ENCODE results near the gene CRIP2. TPM values are rescaled to one million over a fixed set of nuclear protein-coding genes. Genes with fewer than 3 reads are reported as not detected.

CRIP2 gene
- total and polyA plus RNA-seq, 2 of the 13 experiments (the other 11 are each of a cell fraction or from before 2014, with no cell fraction given) = 31.6 to 37.9 TPM

GRCh38 chr14:105490572-105491365 is 16.1 kb downstream of the CRIP2 start, which contains the start of gene TEDC1 (continued):
- TF ChIP-seq, protein P1, sequence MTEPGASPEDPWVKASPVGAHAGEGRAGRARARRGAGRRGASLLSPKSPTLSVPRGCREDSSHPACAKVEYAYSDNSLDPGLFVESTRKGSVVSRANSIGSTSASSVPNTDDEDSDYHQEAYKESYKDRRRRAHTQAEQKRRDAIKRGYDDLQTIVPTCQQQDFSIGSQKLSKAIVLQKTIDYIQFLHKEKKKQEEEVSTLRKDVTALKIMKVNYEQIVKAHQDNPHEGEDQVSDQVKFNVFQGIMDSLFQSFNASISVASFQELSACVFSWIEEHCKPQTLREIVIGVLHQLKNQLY (CRISPR knock-in tag; IDR thresholded peaks at IDR 0.05) = 0 out of 2 replicates have a peak, but pooled peaks have one; percentile 19
- TF ChIP-seq SALL1 (CRISPR knock-in tag; IDR thresholded peaks at IDR 0.05) (peak; percentile 75), MEIS2 (CRISPR knock-in tag; IDR thresholded peaks at IDR 0.05) (peak; percentile 29; the same call in 1 of the 2 replicates), STAG1 (CRISPR knock-in tag; IDR thresholded peaks at IDR 0.05) (peak; percentile 63), KAT8 (CRISPR knock-in tag; IDR thresholded peaks at IDR 0.05) (peak; percentile 91), ARID2 (CRISPR knock-in tag; IDR thresholded peaks at IDR 0.05; ENCODE audit: borderline replicate concordance) (peak; percentile 48; the same call in 1 of the 2 replicates), ZNF138 (CRISPR knock-in tag; IDR thresholded peaks at IDR 0.05; ENCODE audit: low read depth) (0 out of 2 replicates have a peak, but pooled peaks have one; percentile 30), BCL3 (CRISPR knock-in tag; IDR thresholded peaks at IDR 0.05) (peak; percentile 13), MED1 (CRISPR knock-in tag; IDR thresholded peaks at IDR 0.05) (peak; percentile 68), PHF5A (CRISPR knock-in tag; IDR thresholded peaks at IDR 0.05; ENCODE audit: low read depth, unreplicated experiment) (no peak), ZBTB38 (CRISPR knock-in tag; IDR thresholded peaks at IDR 0.05) (peak; percentile 69; the same call in 1 of the 2 replicates), HIVEP1 (CRISPR knock-in tag; IDR thresholded peaks at IDR 0.05) (0 out of 2 replicates have a peak, but pooled peaks have one; percentile 54), ZSCAN21 (CRISPR knock-in tag; IDR thresholded peaks at IDR 0.05; ENCODE audit: borderline replicate concordance) (peak; percentile 89; the same call in 1 of the 2 replicates), WIZ (CRISPR knock-in tag; IDR thresholded peaks at IDR 0.05) (0 out of 2 replicates have a peak, but pooled peaks have one; percentile 23), ZNF746 (CRISPR knock-in tag; IDR thresholded peaks at IDR 0.05) (no peak; the same call in 1 of the 2 replicates), SALL2 (CRISPR knock-in tag; IDR thresholded peaks at IDR 0.05) (peak; percentile 77; the same call in 1 of the 2 replicates)
- TF ChIP-seq, protein P2, sequence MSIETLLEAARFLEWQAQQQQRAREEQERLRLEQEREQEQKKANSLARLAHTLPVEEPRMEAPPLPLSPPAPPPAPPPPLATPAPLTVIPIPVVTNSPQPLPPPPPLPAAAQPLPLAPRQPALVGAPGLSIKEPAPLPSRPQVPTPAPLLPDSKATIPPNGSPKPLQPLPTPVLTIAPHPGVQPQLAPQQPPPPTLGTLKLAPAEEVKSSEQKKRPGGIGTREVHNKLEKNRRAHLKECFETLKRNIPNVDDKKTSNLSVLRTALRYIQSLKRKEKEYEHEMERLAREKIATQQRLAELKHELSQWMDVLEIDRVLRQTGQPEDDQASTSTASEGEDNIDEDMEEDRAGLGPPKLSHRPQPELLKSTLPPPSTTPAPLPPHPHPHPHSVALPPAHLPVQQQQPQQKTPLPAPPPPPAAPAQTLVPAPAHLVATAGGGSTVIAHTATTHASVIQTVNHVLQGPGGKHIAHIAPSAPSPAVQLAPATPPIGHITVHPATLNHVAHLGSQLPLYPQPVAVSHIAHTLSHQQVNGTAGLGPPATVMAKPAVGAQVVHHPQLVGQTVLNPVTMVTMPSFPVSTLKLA (IDR thresholded peaks at IDR 0.05) = peak; percentile 68
- TF ChIP-seq, protein P3, sequence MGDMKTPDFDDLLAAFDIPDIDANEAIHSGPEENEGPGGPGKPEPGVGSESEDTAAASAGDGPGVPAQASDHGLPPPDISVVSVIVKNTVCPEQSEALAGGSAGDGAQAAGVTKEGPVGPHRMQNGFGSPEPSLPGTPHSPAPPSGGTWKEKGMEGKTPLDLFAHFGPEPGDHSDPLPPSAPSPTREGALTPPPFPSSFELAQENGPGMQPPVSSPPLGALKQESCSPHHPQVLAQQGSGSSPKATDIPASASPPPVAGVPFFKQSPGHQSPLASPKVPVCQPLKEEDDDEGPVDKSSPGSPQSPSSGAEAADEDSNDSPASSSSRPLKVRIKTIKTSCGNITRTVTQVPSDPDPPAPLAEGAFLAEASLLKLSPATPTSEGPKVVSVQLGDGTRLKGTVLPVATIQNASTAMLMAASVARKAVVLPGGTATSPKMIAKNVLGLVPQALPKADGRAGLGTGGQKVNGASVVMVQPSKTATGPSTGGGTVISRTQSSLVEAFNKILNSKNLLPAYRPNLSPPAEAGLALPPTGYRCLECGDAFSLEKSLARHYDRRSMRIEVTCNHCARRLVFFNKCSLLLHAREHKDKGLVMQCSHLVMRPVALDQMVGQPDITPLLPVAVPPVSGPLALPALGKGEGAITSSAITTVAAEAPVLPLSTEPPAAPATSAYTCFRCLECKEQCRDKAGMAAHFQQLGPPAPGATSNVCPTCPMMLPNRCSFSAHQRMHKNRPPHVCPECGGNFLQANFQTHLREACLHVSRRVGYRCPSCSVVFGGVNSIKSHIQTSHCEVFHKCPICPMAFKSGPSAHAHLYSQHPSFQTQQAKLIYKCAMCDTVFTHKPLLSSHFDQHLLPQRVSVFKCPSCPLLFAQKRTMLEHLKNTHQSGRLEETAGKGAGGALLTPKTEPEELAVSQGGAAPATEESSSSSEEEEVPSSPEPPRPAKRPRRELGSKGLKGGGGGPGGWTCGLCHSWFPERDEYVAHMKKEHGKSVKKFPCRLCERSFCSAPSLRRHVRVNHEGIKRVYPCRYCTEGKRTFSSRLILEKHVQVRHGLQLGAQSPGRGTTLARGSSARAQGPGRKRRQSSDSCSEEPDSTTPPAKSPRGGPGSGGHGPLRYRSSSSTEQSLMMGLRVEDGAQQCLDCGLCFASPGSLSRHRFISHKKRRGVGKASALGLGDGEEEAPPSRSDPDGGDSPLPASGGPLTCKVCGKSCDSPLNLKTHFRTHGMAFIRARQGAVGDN (CRISPR knock-in tag; IDR thresholded peaks at IDR 0.05) = peak; percentile 80
- TF ChIP-seq, protein P4, sequence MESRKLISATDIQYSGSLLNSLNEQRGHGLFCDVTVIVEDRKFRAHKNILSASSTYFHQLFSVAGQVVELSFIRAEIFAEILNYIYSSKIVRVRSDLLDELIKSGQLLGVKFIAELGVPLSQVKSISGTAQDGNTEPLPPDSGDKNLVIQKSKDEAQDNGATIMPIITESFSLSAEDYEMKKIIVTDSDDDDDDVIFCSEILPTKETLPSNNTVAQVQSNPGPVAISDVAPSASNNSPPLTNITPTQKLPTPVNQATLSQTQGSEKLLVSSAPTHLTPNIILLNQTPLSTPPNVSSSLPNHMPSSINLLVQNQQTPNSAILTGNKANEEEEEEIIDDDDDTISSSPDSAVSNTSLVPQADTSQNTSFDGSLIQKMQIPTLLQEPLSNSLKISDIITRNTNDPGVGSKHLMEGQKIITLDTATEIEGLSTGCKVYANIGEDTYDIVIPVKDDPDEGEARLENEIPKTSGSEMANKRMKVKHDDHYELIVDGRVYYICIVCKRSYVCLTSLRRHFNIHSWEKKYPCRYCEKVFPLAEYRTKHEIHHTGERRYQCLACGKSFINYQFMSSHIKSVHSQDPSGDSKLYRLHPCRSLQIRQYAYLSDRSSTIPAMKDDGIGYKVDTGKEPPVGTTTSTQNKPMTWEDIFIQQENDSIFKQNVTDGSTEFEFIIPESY (CRISPR knock-in tag; IDR thresholded peaks at IDR 0.05) = no peak; the same call in 1 of the 2 replicates

Measured in HepG2 (cell line).